GM04503 (cell line): ENCODE results near the gene PCSK5.
"Not testable (repeated sequence)": the region's sequence is repeated elsewhere in the genome, so short reads cannot be mapped to it uniquely, and the experiment has no call there.

Experiments used
- DNase-seq: peaks from one replicate; pipeline ENCODE4 v3.0.0-alpha.2; 2012; ENCODE audit warnings: low read depth

Gene PCSK5

GRCh38 chr9:76007935-76008334 lies 117.5 kb downstream of the PCSK5 start:
- no peak for DNase-seq

GRCh38 chr9:76013809-76014208 lies 123.3 kb downstream of the PCSK5 start:
- no peak for DNase-seq

DNA sequence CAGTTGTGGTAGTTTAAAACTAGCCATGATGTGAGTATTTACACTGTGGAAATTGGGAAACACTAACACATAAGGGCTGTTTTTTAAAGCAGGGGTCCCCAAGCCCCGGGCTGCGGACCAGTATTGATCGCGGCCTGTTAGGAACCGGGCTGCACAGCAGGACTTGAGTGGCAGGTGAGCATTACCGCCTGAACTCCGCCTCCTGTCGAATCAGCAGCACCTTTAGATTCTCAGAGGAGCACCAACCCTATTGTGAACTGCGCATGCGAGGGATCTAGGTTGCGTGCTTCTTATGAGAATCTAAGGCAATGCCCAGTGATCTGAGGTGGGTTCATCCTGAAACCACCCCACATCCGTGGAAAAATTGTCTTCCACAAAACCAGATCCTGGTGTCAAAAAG lies 127.8 kb downstream of the PCSK5 start:
- DNase-seq = no peak

- no peak for DNase-seq
Measured at GRCh38 chr9:76018761-76019160, 128.3 kb downstream of the PCSK5 start.

DNA sequence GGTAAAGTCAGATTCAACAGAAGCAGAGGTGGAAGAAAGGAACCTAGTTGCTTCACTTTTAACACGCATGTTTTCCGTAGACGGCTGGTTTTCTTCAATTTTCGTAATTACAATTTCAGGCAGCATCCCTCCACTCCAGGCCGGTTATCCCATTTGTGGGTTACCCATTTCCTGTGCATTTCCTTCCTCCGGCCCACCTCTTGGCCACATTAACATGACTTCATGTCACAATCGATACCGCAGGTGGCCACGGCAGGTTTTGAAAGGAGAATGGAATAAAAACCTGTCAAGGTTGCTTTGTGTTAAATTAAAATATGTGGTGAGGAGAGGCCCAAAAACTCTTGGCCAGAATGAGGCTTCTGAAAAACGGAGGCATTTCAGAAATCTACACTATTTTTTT lies 130.2 kb downstream of the PCSK5 start:
- DNase-seq = no peak

DNA sequence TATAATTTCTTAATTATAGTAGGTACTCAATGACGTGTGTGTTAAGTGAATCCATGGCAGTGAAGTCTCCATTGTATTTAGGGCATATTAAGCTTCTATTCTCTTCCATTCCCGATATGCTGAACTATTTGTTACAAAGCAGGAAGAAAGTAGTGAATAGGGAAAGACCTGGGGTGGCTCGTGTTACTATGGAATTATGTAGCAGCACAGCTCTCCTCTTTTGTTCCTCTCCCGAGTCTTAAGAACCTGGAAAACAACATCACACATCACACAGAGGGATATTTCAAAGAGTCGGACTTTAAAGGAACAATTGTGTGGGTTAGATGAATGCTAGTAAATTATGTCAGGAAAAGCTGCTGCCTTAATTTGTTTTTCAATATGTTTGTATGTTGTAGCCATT lies 131.8 kb downstream of the PCSK5 start:
- DNase-seq = no peak

GRCh38 chr9:76023715-76024195 lies 133.3 kb downstream of the PCSK5 start:
- no peak for DNase-seq

DNA sequence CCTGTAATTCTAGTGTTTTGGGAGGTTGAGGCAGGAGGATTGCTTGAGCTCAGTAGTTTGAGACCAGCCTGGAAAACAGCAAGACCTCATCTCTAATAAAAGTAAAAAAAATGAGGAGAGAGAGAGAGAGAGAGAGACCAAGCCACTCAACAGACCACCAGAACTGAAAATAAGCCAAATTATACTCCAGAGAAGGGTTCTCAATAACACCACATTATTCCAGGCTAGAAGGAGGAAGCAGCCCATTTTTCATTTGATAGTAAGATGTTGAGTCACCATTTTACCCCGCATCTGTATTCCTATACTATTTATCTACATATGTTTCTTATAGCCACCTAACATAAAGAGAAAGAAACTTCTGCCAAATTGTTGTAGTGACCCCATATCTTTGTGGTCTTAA lies 134.8 kb downstream of the PCSK5 start:
- no peak for DNase-seq

DNA sequence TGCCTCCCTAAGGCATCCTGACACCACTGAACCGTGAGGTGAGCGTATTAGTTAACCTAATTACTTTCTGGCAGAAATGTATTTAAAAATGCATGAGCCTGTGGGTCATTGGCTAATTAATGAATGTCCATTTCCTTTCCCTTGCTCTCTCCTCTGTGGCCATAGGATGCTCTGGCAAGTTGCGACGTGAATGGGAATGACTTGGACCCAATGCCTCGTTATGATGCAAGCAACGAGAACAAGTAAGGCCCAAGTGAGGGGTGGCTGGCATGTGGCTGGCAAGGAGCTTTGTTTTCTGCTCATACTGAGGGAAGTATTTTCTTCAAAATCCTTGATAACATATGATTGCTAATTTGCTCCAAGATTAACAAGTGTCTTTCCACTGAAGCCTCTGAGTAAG lies 136.3 kb downstream of the PCSK5 start:
- DNase-seq = no peak

GRCh38 chr9:76027416-76027815 lies 136.9 kb downstream of the PCSK5 start:
- no peak for DNase-seq

DNA sequence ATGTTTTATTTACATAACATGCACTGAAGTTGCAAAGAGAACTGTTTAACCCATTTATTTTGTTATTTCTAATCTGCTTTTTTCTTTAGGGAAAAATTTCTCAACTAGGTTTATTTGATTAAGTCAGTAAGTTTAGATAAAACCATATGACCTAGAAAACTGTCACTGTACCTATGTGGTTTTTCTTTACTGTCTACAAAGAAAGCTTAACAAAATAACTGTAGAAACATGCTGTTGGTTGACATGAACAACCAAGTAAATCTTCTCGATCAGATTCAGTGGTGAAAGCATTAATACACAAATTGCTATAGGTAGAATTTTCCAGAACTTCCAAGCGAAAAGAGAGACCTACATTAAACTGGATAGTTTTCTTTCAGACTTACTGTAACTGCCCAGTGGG lies 137.4 kb downstream of the PCSK5 start:
- DNase-seq = no peak

DNA sequence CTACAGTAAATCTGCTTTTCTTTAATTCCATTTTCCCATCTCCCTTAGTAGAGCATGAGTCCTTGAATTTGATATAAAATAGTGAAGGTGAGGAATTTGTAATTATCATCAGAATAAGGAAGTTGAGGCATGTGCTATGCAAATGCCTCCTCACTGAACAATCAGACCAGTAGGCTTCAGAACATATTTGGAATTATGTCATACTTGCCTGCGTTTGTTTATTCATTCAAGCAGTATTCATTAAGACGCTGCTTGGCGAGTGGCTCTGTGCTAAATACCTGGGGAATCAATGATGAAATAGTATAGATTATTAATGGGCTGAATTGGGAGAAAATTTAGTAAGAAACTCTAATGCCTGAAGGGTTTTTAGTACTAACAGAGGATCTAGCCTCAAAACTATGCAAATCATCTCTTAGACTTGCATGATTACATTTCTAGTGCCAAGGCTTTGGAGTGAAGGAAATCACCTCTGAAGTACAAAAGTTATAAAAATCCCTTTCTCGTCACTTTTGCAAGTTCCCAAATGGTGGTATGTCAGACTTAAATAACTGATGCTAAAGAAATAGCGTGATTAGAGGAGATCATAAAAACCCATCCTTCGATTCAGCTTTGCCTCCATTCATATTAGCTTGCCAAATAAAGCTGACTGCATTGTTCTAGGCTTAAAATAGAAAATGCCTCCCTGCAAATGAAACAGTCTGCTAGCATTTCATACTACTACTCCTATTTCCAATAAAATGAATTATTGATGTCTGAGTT lies 141.7 kb downstream of the PCSK5 start:
- DNase-seq = no peak

DNA sequence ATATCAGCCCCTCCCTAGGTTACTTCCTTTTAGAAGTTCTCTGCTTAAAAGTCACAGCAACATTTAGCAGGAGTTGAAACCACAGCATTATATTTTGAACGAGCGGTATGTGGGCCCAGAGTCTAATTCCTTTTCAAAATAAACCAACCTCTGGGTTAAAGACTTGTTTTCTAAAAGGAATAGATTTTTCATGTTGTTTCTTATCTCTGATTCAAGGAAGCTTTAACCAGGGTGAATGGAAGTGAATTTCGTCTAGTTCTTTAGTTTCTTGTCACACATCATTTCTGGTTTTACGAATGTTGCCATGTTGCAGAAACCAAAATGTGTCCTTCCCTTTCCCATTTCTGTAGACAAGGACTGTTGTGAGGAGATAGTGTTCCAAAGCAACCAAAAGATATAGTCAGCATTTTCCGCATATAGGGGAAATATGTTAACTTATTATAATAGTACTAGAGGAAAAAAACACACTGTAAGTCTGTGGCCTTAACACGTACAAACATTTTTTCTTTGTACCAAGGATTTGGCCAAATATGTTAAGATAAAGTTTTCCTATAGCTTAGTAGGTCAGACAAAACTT lies 142.4 kb downstream of the PCSK5 start:
- DNase-seq = no peak

DNA sequence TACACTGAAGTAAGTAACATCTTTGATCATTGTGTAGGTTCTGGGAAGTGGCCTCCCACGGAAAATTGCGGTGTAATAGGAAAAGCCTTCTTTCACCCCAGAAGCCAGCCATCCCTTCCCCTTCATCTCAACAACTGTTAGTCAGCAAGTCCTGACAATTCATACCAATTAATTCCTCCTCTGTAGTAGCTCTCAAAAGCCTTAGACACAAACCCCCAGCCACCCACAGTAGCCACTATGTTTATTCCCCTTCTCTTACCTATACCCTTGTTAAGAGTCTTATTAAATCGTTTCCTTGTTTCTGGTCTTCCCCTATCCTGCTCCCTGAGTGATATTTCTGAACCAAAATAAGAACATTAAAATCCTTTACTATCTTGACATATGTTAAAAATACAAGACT lies 143.6 kb downstream of the PCSK5 start:
- DNase-seq = no peak

GRCh38 chr9:76036762-76037161 lies 146.3 kb downstream of the PCSK5 start:
- DNase-seq = no peak

GRCh38 chr9:76037587-76038225 lies 147.2 kb downstream of the PCSK5 start:
- DNase-seq = no peak

GRCh38 chr9:76038431-76038830 lies 148.0 kb downstream of the PCSK5 start:
- DNase-seq = no peak

DNA sequence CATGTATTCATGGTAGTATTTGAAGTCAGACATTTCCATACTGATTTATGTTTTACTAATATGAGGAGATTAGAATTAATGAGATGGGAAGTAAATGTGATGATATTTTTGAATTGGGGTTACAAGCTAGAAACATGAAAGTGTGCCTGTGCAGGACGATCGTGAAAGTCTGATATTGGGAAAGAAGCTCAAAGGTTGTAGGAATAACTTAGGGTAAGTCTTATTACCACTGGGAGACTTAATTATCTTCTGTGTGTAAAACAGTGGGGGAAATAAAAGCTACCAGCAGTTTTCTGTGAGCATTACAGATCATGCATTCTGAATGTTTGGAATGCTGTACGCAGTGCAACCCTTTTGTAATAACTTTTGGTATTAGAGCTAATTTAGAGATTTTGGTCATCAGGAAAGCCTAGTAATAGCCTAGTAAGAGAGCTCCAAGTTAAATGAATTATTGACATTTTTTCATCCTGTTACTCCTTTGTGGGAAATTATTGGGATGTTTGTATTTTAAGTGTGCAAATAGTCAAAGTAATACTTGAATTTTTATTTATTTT lies 153.9 kb downstream of the PCSK5 start:
- DNase-seq = no peak

DNA sequence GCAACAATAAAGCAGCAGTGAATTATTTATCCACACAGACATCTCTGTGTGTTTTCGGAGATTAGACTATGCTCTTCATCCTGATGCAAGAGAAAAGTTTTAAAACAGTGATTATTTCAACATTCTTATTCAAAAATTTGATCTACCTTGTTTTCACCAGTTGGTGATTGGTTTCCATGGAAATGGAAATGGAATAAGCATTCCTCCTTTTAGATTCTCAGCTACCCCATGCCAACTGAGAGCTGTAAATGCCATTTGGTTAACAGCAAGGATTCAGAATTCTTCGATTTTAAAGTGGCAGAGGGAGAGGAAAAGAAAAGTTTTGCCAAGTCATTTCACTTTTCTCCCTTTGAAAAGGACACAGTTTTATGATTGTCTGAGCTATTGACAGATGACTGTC lies 154.7 kb downstream of the PCSK5 start:
- no peak for DNase-seq

GRCh38 chr9:76049341-76049740 lies 158.9 kb downstream of the PCSK5 start:
- DNase-seq = no peak

DNA sequence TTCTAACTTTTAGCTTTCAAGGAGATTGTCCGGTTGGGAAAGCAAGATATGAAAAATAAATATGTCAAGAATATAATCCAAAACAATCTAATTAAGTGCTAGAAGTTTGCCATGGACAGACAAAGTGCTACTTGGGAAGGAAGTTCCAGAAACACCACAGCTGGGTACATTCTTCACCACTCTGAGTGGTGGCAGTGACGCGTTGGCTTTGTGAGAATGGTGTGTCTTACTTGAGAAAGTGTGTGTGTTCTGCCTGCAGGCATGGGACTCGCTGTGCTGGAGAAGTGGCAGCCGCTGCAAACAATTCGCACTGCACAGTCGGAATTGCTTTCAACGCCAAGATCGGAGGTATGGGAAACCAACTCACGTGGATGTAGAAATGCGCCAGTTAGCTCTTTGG lies 177.2 kb downstream of the PCSK5 start:
- no peak for DNase-seq

DNA sequence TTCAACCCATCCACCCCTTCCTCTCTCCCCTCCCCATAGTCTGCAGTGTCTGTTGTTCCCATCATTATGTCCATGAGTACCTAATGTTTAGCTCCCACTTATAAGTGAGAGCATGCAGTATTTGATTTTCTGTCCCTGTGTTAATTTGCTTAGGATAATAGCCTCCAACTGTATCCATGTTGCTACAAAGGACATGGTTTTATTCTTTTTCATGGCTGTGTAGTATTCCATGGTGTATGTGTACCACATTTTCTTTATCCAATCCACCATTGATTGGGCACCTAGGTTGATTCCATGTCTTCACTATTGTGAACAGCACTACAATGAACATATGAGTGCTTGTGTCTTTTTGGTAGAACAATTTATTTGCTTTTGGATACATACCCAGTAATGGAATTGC lies 187.1 kb downstream of the PCSK5 start:
- no peak for DNase-seq

DNA sequence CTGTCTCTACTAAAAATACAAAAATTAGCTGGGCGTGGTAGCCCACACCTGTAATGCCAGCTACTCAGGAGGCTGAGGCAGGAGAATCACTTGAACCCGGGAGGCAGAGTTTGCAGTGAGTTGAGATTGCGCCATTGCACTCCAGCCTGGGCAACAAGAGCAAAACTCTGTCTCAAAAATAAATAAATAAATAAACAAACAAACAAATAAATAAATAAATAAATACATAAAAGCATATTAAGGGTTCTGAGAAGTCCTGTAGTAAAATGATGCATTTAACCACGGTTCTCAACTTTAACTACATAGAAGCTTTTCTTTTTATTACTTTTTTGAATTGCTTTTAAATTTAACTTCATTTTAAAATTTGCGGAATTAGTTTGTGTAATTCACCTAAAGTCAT lies 190.8 kb downstream of the PCSK5 start:
- DNase-seq = not testable (repeated sequence)
